Measurements from ENCODE around the gene RTP2.

The RTP2 gene

DNA sequence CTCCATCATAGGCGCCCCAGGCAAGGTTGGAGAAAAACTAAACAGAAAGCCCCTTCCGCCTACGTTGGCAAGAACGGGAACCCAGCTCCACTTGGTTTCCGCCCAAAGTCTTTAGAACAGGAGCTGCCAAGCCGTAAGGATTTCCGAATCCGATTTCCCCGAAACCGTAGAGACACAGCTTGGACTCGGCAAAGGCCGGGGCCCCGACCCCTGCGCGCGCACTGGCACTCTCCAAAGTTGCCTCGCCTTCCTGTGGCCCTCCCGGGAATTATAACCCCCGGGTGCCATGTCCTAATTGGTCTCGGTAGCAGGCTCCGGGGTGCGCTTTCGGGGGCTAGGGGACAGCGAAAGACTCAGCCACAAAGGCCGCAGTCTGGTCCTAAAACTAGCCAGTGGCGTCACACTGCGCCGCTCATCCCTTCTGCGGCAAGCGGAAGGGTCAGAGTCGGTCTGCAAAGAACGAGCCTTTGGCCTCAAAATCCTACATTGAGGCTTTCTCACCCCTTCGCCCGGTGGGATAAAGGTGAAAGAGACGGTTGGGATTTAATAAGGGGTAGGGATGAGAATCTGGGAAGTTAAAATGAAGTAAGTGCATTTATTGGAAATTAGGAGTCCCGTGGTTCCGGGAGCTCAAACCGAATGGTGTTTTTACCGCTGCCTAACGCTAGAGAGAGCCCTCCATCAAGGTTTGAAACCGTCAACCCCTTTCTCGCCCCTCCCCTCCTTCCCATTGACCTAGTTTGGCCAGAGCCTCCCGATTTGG lies 36.2 kb upstream of the RTP2 start:
- peak; percentile 94 for DNase-seq (ENCODE audit: low spot score)

- no peak for DNase-seq (ENCODE audit: low spot score)
Observed at GRCh38 chr3:187738071-187738330, 35.6 kb upstream of the RTP2 start.

GRCh38 chr3:187737368-187738070 lies 35.2 kb upstream of the RTP2 start:
- no peak for DNase-seq (ENCODE audit: low spot score)

DNA sequence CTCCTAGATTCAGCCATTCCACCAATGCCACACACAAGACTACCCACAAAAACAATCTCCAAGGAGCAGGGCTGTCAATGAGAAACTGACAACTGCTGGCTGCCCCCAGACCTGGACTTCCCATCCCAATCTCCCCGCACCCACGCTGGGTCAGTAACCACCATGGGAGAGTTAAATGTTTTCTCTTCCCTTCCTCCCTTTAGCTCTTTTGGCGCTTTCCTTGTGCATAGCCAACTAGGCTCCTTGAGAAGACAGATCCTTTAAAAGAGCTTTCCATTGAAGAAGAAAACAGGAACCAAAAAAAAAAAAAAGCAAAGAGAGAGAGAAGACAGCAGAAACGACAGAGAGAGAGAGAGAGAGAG lies 34.6 kb upstream of the RTP2 start:
- no peak for DNase-seq (ENCODE audit: low spot score)

- no peak for DNase-seq (ENCODE audit: low spot score)
Observed at GRCh38 chr3:187736418-187736871, 34.1 kb upstream of the RTP2 start.

GRCh38 chr3:187735837-187736236 lies 33.5 kb upstream of the RTP2 start:
- DNase-seq (ENCODE audit: low spot score), result no peak

GRCh38 chr3:187735383-187735782 lies 33.0 kb upstream of the RTP2 start:
- DNase-seq (ENCODE audit: low spot score), result no peak

GRCh38 chr3:187734841-187735240 lies 32.5 kb upstream of the RTP2 start:
- no peak for DNase-seq (ENCODE audit: low spot score)

DNA sequence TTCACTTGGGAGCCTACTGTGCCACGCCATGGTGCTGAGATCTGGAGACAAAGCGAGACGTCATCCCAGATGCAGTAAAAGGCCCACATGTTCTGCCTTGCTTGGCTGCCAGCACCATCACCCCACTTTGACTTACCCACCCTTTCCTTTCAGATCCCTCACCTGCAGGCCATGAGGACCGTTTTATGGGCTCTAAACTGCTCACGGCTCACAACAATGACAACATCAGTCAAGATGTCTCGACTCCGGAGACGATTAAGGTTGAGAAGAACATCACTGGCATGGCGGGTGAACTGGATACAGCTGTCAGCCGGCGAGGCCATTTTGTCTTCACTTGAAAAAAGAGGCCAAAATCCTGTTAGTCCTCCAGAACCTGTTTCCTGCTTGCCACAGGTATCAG lies 31.0 kb upstream of the RTP2 start:
- DNase-seq (ENCODE audit: low spot score), result no peak

DNA sequence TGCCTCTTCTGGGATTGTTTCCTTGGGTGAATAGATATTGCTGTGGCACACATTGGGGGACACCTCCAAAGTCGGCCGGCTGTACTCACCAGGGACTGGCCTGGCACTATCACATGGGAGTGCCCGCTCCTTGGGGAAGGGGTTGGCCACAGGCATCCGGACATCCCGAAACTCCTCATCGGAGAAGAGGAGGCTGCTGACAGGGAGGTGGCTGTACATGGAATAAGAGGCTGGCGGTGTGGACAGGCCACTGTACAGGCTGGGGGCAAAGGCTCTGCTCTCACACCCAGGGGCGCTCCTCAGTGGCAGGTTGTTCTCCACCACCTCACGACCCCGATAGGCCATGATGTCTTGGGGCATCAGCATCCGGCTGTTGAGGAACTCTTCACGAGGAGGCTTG lies 27.2 kb upstream of the RTP2 start:
- no peak for DNase-seq (ENCODE audit: low spot score)

DNA sequence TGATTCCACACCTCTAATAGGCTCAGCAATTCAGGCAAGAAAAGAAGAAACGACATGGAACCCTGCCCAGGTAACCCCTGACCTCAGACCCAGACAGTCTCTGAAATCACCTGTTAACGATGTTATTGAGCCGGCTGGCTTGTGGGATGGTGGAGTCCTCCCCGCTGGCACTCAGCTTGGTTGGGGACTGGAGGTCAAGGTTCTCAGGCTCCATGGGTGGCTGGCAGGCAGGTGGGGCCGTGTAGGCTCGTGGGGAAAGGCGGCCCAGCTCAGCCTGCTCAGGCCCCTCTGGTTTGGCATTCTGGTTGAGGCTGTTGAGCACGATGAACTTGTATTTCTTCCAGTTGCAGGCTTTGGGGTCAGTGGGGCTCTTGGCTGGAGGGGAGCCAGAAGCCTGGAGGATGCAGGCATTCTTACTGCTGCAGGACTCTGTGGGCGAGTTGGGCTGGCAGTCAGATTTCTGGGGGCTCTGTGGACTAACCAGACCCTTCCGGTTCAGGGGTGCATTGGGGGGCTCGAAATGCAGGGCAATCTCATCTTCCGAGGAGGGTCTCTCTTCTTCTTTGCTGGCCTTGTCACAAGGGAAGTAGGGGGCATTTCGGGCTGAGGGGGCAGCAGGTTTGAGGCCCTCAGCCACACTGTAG lies 26.7 kb upstream of the RTP2 start:
- no peak for DNase-seq (ENCODE audit: low spot score)

GRCh38 chr3:187728248-187728647 lies 25.9 kb upstream of the RTP2 start:
- DNase-seq (ENCODE audit: low spot score), result no peak

DNA sequence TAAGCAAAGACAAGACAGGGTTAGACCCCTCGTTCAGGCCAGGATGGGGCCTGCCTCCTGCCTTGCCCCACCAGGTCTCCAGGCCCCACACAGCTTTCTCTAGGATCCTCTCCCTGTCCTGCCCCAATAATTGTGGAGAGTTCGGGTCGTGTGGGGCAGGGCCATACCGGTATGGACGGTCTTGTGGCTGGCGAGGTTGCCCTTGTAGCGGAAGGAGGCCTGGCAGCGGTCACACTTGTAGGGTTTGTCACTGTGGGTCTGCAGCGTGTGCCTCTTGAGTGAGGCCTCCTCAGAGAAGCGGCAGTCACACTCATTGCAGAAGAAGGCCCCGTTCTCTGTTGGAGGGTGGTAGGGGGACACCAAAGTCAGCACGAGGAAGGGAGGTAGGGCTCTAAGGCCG lies 24.2 kb upstream of the RTP2 start:
- no peak for DNase-seq (ENCODE audit: low spot score)

DNA sequence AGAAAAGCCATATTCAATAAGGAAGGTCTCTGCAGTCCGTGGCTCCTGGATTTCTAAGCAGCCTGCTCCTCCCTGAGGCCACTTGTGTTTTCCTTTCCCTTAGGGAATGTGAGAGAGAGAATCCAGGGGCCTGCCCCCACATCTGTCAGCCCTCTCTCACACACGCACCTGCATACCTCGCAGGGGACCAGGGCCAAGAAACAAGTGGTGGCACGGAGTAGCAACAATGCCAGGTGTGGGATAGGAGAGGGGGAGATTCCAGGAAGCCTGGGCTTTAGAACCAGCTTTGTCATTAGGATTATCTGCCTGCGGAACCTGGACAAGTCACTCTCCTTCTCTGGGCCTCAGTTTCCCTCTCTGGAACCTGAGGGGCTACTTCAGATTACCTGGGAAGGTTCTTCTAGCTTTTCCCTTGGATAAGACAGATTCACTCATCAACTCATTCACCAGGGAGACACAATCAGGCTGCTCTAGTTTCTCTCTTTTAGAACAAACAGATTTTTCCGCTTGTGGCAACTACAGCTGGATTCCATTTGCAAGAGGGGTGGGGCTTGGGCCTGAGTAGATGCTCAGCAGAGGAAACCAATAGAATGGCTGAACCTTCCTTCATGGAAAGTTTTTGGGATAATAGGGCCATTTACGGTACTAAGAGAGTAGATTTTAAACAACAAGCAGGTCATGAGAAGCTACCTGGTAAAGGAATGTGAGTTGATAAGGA lies 23.5 kb upstream of the RTP2 start:
- DNase-seq (ENCODE audit: low spot score), result no peak

- DNase-seq (ENCODE audit: low spot score), result no peak
Observed at GRCh38 chr3:187725224-187725623, 22.9 kb upstream of the RTP2 start.

DNA sequence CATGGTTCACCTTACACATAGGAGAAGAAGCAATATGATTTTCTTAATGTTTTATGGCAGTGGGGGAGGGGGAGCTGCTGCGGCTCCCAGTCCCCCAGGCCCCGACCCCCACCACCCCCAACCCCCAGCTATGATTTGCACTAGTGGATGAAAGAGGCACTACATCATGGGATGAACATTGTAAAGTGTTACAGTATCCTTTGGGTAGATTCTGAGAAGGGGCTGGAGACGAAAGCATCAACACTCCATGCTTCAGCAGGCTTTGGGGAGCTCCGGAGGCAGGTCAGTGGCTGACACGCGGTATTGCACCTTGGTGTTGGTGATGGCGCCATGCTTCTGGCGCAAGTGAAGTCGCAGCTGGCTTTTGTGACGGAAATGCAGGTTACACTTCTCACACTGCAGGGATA lies 19.9 kb upstream of the RTP2 start:
- no peak for DNase-seq (ENCODE audit: low spot score)

DNA sequence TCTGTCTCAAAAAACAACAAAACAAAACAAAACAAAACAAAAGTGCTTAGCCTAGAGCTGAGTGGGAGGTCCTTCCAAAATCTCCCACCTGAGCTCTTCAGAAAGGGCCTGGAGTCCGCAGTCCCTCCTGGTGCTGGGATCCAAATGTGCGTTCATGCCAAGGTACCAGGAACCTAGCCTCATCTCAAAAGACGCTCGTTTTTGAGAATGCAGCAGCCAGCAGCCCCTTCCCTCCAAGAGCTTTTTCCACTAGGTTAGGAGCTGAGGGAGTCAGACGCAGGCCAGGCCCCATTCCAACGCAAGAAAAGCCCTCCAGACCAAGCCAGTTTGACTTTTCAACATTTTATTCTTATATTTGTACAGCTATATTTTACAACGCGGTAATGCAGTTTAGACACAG lies 18.7 kb upstream of the RTP2 start:
- no peak for DNase-seq (ENCODE audit: low spot score)

DNA sequence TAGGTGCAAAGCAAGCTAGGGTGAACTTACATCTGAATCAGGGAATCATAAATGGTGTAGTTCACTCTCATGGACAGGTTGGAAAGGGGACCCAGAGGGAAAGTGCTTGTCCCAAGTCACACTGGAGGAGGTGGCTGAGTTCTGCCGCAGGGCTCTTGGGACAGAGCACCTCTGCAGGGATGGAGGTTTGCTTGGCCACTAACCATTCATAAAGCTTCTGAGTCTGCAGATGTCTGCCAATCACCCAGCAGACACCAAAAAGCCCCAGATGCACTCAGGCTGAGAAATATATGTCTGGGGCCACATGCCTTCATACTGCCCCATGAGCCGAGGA lies 17.9 kb upstream of the RTP2 start:
- no peak for DNase-seq (ENCODE audit: low spot score)

DNA sequence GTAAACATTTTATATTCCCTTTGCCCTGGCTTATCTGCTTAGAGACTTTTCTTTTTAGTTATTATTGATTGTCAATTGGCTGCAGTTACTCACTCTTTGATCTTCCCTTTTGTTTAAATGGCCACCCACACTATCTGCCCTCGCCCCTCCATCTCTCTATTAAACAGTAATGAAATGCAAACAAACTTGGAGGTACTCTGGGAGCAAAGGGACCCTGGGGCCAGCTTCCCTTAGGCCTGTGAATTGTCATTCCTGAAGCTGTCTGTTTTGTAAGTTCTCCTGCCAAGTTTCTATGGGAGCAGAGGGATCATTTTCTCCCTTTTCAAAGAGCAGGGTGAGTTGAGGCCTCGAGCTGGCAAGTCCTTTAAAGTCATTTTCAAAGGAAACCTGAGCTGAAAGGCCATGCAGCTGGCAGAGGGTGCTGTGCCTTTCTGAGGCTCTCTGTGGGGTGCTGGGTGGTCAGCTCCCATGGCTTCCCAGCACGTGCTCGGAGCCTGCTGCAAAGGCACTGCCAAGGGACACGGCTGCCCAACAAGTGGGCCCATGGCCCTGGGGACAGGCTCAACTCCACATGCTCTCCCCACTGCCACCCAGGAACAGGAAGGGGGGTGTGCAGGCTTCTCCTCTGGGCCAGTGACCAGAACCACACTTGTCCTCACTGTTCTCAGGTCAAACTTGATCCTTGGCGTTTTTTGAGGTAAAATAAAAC lies 17.4 kb upstream of the RTP2 start:
- no peak for DNase-seq (ENCODE audit: low spot score)

GRCh38 chr3:187718802-187719201 lies 16.4 kb upstream of the RTP2 start:
- DNase-seq (ENCODE audit: low spot score), result no peak

- DNase-seq (ENCODE audit: low spot score), result no peak
Observed at GRCh38 chr3:187717572-187717971, 15.2 kb upstream of the RTP2 start.

GRCh38 chr3:187714404-187714979 lies 12.1 kb upstream of the RTP2 start:
- peak; percentile 77 for DNase-seq (ENCODE audit: low spot score)
